ENCODE data around the gene XRRA1. TPM values are rescaled to one million over a fixed set of nuclear protein-coding genes. Genes with fewer than 3 reads are reported as not detected.

The XRRA1 gene
- total RNA-seq, 1 experiment from 2014 or later: 17.3 TPM

GRCh38 chr11:74941492-74941891, 7.4 kb downstream of the XRRA1 start:
- Histone ChIP-seq H3K9me3 (ENCODE audit: control insufficient read depth in 1 of 2, insufficient read depth in 1 of 2, low read depth in 1 of 2, low read length in 2 of 2) (no peaks in the 10 kb centered on the region), H2AFZ (ENCODE audit: low read depth, low read length, poor library complexity, severe bottlenecking) (no peak overlapping the region), H3K9me2 (ENCODE audit: insufficient read depth) (no peaks in the 10 kb centered on the region), H3K4me3 (replicated peaks in 1 of 2; ENCODE audit: low read depth in 1 of 2, low read length in 2 of 2) (no peak overlapping the region), H3K4me1 (ENCODE audit: control insufficient read depth in 1 of 2, insufficient read depth in 2 of 2, low read length in 2 of 2) (peaks cover 0 to 8% of the 10 kb centered on the region in 2 experiments; a peak in 1 of 4 replicates), H3K36me3 (ENCODE audit: control insufficient read depth in 1 of 2, insufficient read depth in 2 of 2, low read length in 2 of 2) (peaks cover 1 to 3% of the 10 kb centered on the region in 2 experiments; a peak in 2 of 4 replicates), H3K79me2 (ENCODE audit: insufficient read depth, low read length) (no peaks in the 10 kb centered on the region), H4K20me1 (ENCODE audit: insufficient read depth) (no peaks in the 10 kb centered on the region), H3K4me2 (ENCODE audit: low read length) (no peak overlapping the region), H3K27me3 (ENCODE audit: insufficient read depth, low read length) (no peaks in the 10 kb centered on the region), H3K9ac (ENCODE audit: low read length) (no peak overlapping the region), H3K27ac (ENCODE audit: low read depth, low read length) (no peak overlapping the region)
- DNase-seq (ENCODE audit: low read depth, low spot score): no peak
- ATAC-seq: no peak
- CTCF ChIA-PET: interaction anchor here (1.4 kb wide), 1 partner anchor 12 kb away, joined by 3 read pairs; no protein-coding TSS in a partner anchor
- BruUV-seq (replicated peaks): no TSS peak
- TF ChIP-seq TCF7L2 (IDR thresholded peaks at IDR 0.05; ENCODE audit: borderline replicate concordance, extremely low read depth, insufficient read depth, insufficient read length) (no peak), JUND (IDR thresholded peaks at IDR 0.05) (no peak)
- intact Hi-C loops (cut with micrococcal nuclease): no loop called here
- RAD21 ChIA-PET (ENCODE audit: low non-redundant PET in 1 of 2, low total read pairs in 2 of 2, uncharacterized antibody in 2 of 2, unreplicated experiment in 2 of 2): no interaction called here
- POLR2A ChIA-PET: interaction anchor here (1.6 kb wide), 1 partner anchor 47 kb away, joined by 3 read pairs; the partner anchor contains the start of gene NEU3

GRCh38 chr11:74937696-74938475, 11.0 kb downstream of the XRRA1 start:
- intact Hi-C loops (cut with micrococcal nuclease): no loop called here
- H3K9me3 ChIP-seq (ENCODE audit: control insufficient read depth in 1 of 2, insufficient read depth in 1 of 2, low read depth in 1 of 2, low read length in 2 of 2): no peaks in the 10 kb centered on the region
- DNase-seq (ENCODE audit: low read depth, low spot score) (no peak), ATAC-seq (no peak)
- peaks cover 13 to 16% of the 10 kb centered on the region in 2 experiments; a peak in 2 of 4 replicates for H3K36me3 ChIP-seq (ENCODE audit: control insufficient read depth in 1 of 2, insufficient read depth in 2 of 2, low read length in 2 of 2)
- RAD21 ChIA-PET (ENCODE audit: low non-redundant PET in 1 of 2, low total read pairs in 2 of 2, uncharacterized antibody in 2 of 2, unreplicated experiment in 2 of 2): no interaction called here
- no peak overlapping the region for H3K27ac ChIP-seq (ENCODE audit: low read depth, low read length)
- TF ChIP-seq ZNF274 (IDR thresholded peaks at IDR 0.05; ENCODE audit: low read depth, low read length): no peak
- no peak for TF ChIP-seq ZBTB33 (IDR thresholded peaks at IDR 0.05; ENCODE audit: extremely low read depth, insufficient replicate concordance, low read length)
- no peak for TF ChIP-seq EZH2phosphoT487 (IDR thresholded peaks at IDR 0.05; ENCODE audit: borderline replicate concordance)
- no peak for TF ChIP-seq MAX (IDR thresholded peaks at IDR 0.05)
- TF ChIP-seq REST (IDR thresholded peaks at IDR 0.05; ENCODE audit: low read depth): no peak
- no peak for TF ChIP-seq SP1 (IDR thresholded peaks at IDR 0.05; ENCODE audit: low read depth)
- TF ChIP-seq POLR2AphosphoS5 (IDR thresholded peaks at IDR 0.05; ENCODE audit: low read depth, low read length): no peak
- TF ChIP-seq CBX3 (IDR thresholded peaks at IDR 0.05; ENCODE audit: low read depth): no peak
- TF ChIP-seq ZFX (IDR thresholded peaks at IDR 0.05): no peak
- TF ChIP-seq EGR1 (IDR thresholded peaks at IDR 0.05; ENCODE audit: low read depth): no peak
- TF ChIP-seq CEBPB (IDR thresholded peaks at IDR 0.05; ENCODE audit: low read depth): no peak
- TF ChIP-seq FOSL1 (IDR thresholded peaks at IDR 0.05; ENCODE audit: low read depth): no peak
- 0 out of 4 replicates have a peak, but pooled peaks cover 0 to 4% of the 10 kb centered on the region in 2 experiments for H3K4me1 ChIP-seq (ENCODE audit: control insufficient read depth in 1 of 2, insufficient read depth in 2 of 2, low read length in 2 of 2)
- BruUV-seq (replicated peaks): no TSS peak
- H4K20me1 ChIP-seq (ENCODE audit: insufficient read depth): no peaks in the 10 kb centered on the region
- no peak overlapping the region for H2AFZ ChIP-seq (ENCODE audit: low read depth, low read length, poor library complexity, severe bottlenecking)
- no peaks in the 10 kb centered on the region for H3K9me2 ChIP-seq (ENCODE audit: insufficient read depth)
- H3K79me2 ChIP-seq (ENCODE audit: insufficient read depth, low read length): no peaks in the 10 kb centered on the region
- CTCF ChIA-PET: interaction anchor here (1.0 kb wide), 1 partner anchor 8 kb away, joined by 3 read pairs; no protein-coding TSS in a partner anchor
- no peak overlapping the region for H3K4me2 ChIP-seq (ENCODE audit: low read length)
- POLR2A ChIA-PET: no interaction called here
- H3K9ac ChIP-seq (ENCODE audit: low read length): no peak overlapping the region
- H3K4me3 ChIP-seq (replicated peaks in 1 of 2; ENCODE audit: low read depth in 1 of 2, low read length in 2 of 2): no peak overlapping the region
- no peaks in the 10 kb centered on the region for H3K27me3 ChIP-seq (ENCODE audit: insufficient read depth, low read length)
